Activated CD4-positive, CD25-positive, alpha-beta regulatory T cell (primary cell): Measurements from ENCODE around the gene ZC3H7B.
"Not testable (repeated sequence)": the region's sequence is repeated elsewhere in the genome, so short reads cannot be mapped to it uniquely, and the experiment has no call there.

ENCODE experiments used
- DNase-seq, 4 experiments: peaks; one replicate each; lab custom pipeline; 2025; lab: John Stamatoyannopoulos, UW

The ZC3H7B gene

GRCh38 chr22:41382098-41382578, 80.8 kb downstream of the ZC3H7B start:
- DNase-seq, result peak; percentile 39 to 62 (median 53)

GRCh38 chr22:41382610-41383009, 81.3 kb downstream of the ZC3H7B start:
- no peak for DNase-seq

DNA sequence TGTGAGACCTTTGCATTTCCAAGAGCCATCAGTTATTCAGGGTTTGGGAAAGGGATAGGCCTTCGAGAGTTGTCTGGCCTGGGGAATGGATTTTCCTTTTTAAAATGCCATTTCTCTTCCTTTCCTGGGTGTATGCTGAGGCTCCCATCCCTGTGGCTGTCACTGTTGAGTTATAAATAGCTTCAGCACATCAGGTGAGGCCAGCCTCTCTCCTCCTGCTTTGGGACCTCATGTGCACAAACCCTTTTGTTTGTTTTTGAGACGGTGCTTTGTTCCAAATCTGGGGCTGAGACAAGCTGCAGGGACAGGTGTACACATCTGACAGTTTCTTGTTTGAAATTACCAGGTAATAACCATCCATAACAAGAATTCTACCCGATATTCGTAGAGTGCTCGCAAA, 81.8 kb downstream of the ZC3H7B start:
- no peak for DNase-seq

DNA sequence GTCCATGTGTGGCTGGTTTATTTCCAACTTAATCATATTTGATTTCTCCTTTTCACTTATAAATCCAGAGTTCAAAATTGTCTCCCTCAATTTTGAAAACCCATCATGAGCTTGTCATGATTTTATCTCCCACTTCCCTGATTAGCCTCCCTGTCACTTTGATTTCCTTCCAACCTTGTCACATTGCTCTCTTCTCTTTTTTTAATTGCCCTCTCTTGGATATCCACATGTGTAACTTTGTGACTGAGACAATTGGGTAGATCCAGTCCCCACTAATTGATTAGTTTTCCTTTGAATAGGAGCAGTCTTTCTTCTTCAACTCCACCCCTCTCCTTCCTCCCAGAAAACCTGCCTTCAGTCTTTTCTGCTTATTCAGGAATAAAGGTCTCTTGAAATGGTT, 82.8 kb downstream of the ZC3H7B start:
- DNase-seq, result no peak

DNA sequence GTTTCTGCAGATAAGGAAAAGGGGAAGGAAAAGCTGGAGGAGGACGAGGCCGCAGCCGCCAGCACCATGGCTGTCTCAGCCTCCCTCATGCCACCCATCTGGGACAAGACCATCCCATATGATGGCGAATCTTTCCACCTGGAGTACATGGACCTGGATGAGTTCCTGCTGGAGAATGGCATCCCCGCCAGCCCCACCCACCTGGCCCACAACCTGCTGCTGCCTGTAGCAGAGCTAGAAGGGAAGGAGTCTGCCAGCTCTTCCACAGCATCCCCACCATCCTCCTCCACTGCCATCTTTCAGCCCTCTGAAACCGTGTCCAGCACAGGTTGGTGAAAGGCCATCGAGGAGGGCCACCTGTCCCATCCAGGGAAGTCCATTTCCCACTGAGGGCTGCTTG, 86.0 kb downstream of the ZC3H7B start:
- DNase-seq, result no peak

GRCh38 chr22:41394012-41394356, 92.7 kb downstream of the ZC3H7B start:
- no peak for DNase-seq

GRCh38 chr22:41395531-41396240, 94.4 kb downstream of the ZC3H7B start:
- no peak for DNase-seq

GRCh38 chr22:41397143-41397811, 96.0 kb downstream of the ZC3H7B start:
- no peak for DNase-seq

GRCh38 chr22:41398921-41399320, 97.6 kb downstream of the ZC3H7B start:
- DNase-seq, result no peak

- DNase-seq, result no peak
Observed at GRCh38 chr22:41401781-41402648, 100.7 kb downstream of the ZC3H7B start.

DNA sequence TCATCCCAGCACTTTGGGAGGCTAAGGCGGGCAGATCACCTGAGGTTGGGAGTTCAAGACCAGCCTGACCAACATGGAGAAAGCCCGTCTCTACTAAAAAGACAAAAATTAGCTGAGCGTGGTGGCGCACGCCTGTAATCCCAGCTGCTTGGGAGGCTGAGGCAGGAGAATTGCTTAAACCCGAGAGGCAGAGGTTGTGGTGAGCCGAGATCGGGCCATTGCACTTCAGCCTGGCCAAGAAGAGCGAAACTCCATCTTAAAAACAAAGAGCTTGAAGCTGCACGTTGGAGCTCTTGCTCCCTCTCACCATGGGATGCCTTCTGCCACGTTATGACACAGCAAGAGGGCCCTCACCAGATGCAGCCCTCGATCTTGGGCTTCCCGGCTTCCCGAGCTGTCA, 101.5 kb downstream of the ZC3H7B start:
- not testable (repeated sequence) for DNase-seq

DNA sequence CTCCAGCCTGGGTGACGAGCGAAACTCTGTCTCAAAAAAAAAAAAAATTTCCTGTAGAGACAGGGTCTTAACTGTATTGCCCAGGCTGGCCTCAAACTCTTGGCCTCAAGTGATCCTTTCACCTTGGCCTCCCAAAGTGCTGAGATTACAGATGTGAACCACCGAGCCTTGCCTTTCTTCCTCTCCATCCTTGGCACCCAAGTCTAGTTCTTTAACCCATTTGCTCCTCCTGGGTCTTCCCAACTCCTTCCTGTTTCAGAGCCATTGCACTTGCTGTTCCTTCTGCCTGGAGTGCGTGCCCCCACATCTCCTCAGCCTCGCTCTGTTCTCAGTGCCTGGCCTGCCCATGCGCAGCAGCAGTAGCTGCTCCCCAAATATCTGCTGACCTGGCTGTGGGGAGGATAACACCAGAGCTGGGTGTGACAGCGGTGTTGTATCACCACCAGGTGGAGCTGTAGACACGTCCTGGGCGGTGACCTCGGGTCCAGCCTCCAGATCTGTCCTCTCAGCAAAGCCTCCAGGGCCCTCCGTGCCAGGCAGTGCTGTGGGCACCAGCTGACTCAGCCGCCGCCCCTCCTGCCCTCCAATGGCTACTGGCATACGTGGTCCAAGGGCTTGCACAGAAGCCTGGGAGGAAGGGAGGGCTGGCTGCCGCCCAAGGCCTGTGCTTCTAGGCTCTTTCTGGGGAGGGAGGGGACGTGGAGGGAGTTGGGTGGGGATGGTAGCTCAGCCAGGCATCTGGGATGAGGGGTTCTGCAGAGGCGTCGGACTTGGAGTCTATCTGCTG, 102.4 kb downstream of the ZC3H7B start:
- peak; percentile 49 to 73 (median 66) for DNase-seq

GRCh38 chr22:41405588-41405987, 104.3 kb downstream of the ZC3H7B start:
- no peak for DNase-seq

DNA sequence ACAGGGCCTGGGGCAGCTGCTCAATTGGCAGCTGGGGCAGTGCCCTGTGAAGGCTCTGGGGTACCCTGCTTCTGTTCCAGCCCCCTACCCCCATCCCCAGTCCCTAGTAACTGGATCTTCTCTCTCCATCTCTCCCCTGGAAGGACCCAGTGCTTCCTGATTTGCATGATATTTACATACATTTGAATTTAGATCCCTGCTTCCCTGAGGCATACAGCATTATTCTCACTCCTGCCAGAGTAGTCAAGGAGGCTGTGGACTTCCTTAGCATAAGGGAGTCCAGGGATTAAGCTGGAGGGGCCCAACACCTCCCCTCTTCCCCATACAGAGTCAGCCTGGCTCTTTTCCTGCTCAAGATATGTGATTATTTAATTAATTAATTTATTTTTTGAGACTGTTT, 105.1 kb downstream of the ZC3H7B start:
- DNase-seq, result no peak

DNA sequence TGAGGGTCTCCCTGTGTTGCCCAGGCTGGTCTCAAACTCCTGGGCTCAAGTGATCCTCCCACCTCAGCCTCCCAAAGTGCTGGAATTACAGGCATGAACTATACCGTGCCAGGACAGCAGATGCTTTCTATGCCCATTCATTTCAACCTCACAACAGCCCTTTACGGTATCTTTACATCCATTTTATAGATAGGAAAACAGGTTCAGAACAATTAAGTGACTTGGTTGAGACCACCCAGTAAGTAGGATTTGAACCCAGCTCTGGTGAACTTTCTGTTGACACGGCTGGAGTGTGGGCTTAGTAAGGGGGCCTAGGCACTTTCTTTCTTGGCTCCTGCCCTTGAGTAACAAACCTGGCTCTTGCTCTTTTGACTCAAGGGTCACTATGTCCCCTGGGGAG, 106.1 kb downstream of the ZC3H7B start:
- DNase-seq, result no peak

DNA sequence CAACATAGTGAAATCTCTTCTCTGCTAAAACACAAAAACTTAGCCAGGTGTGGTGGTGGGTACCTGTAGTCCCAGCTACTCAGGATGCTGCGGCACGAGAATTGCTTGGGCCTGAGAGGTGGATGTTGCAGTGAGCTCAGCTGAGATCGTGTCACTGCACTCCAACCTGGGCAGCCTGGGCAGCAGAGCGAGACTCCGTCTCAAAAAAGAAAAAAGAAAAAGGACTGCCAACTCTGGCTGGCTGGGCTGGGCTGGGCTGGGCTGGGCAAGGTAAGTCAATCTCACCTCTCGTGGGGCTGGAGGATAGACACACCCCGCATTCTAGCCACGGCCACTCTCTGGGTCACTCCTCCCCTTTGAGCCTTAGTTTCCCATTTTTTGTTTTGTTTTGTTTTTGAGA, 107.3 kb downstream of the ZC3H7B start:
- no peak for DNase-seq
